HS-5 (cell line): ENCODE measurements around the gene TIMM23B.
"Not testable (repeated sequence)": the region's sequence is repeated elsewhere in the genome, so short reads cannot be mapped to it uniquely, and the experiment has no call there.

Experiments
- DNase-seq: peaks from one replicate; pipeline ENCODE4 v3.0.0-alpha.2; 2012; ENCODE audit warnings: low read depth

TIMM23B gene

GRCh38 chr10:49977756-49978155 lies 35.9 kb downstream of the TIMM23B start:
- DNase-seq: not testable (repeated sequence)

GRCh38 chr10:49987207-49987606 lies 45.4 kb downstream of the TIMM23B start:
- DNase-seq: not testable (repeated sequence)

GRCh38 chr10:49988376-49988775 lies 46.5 kb downstream of the TIMM23B start, which contains the start of gene AGAP6:
Gene AGAP6 (plus strand): TSS chr10:49988406. CDS start chr10:49988716, 310 bp downstream.
- not testable (repeated sequence) for DNase-seq

GRCh38 chr10:49995321-49995720 lies 53.5 kb downstream of the TIMM23B start:
- DNase-seq: not testable (repeated sequence)

- not testable (repeated sequence) for DNase-seq
Observed at GRCh38 chr10:50014024-50014423, 72.2 kb downstream of the TIMM23B start.

GRCh38 chr10:50015596-50016220 lies 73.9 kb downstream of the TIMM23B start:
- DNase-seq: not testable (repeated sequence)

GRCh38 chr10:50016926-50017325 lies 75.1 kb downstream of the TIMM23B start:
- not testable (repeated sequence) for DNase-seq

- not testable (repeated sequence) for DNase-seq
Observed at GRCh38 chr10:50017646-50018045, 75.8 kb downstream of the TIMM23B start.

- DNase-seq: not testable (repeated sequence)
Observed at GRCh38 chr10:50019279-50019678, 77.4 kb downstream of the TIMM23B start.

GRCh38 chr10:50020451-50021024 lies 78.7 kb downstream of the TIMM23B start:
- DNase-seq: not testable (repeated sequence)

GRCh38 chr10:50021646-50022045 lies 79.8 kb downstream of the TIMM23B start:
- no peak for DNase-seq
